Neural progenitor cell (in vitro differentiated cells): ENCODE results near the gene PSD4.

Experiments
- CTCF ChIP-seq: fragments of 200-600 bp; sonication (generic); IDR thresholded peaks from 2 replicates; pipeline ENCODE4 v1.5.1; 2017; ENCODE audit warnings: antibody characterized with exemption, mild to moderate bottlenecking
- EZH2 ChIP-seq: fragments of 200-600 bp; sonication (generic); IDR thresholded peaks from 2 replicates; pipeline ENCODE4 v1.6.1; 2017; ENCODE audit warnings: antibody characterized with exemption, mild to moderate bottlenecking, moderate library complexity
- EZH2phosphoT487 ChIP-seq: fragments of 200-600 bp; sonication (generic); IDR thresholded peaks from 2 replicates; pipeline ENCODE4 v1.6.1; 2017; ENCODE audit warnings: antibody characterized with exemption

- TF ChIP-seq CTCF: no peak
- no peak for TF ChIP-seq EZH2
- TF ChIP-seq EZH2phosphoT487: no peak
Observed at GRCh38 chr2:113209646-113210171, 35.9 kb downstream of the PSD4 start.
